Measurements from ENCODE around the gene DAZAP1.

The DAZAP1 gene

DNA sequence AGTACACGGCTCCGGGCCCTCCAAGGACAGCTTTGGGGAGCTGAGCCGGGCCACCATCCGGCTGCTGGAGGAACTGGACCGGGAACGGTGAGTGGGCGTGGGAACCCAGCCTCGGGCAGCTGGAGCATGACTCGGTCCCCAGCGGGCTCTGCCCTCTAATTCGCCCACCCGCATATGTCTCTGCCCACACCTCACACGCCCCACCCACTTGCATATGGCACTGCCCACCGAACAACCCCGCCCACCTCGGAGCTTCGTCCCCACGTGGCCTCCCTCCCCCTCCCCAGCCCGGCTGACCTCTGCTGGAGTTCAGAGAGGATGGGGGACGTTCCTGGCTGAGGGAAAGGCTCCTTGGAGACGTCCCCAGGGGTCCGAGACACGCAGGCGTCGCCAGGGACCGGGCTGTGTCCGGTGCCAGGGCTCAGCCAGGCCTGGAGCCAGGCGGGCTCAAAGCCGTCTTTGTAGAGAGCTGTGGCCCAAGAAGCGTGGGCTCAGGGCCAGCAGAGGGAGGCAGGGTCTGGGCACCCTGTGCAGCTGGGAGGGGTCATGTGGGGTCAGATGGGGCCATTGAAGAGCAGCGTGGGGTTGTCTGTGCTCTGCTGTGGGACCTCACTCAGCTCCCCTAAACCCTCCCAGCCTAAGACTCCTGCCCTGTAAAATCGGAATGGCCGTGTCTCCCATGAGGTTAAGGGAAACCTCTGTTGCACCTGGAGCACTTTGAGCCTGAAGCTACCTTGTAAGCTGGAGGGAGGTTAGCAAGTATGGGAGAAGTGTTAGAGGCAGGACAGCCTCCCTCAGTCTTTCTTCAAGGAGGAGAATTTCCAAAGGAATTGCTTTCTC is 46.4 kb downstream of the DAZAP1 start:
- Mint-ChIP-seq H3K27me3 (ENCODE audit: low read depth) (peaks cover 59% of the 10 kb centered on the region), H3K4me1 (ENCODE audit: low read depth) (peaks cover 9% of the 10 kb centered on the region), H3K4me3 (no peak overlapping the region), H3K9me3 (no peaks in the 10 kb centered on the region), H3K27ac (no peak overlapping the region), H3K36me3 (ENCODE audit: low read depth) (no peaks in the 10 kb centered on the region)

DNA sequence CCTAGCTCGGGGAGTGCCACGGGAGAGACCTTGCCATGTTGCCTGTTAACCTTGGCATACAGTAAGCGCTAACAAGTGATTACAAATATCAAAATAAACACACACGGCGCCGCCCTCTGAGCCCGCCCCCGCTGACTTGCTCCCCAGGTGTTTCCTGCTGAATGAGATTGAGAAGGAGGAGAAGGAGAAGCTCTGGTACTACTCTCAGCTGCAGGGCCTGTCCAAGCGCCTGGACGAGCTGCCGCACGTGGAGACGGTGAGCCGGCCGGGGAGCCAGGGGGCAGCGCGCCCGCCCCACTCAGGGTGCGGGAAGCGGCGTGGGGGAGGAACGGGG is 47.6 kb downstream of the DAZAP1 start:
- H3K9me3 Mint-ChIP-seq, result no peaks in the 10 kb centered on the region

GRCh38 chr19:1455336-1456120 is 48.1 kb downstream of the DAZAP1 start:
- Mint-ChIP-seq H3K27ac (no peak overlapping the region), H3K27me3 (ENCODE audit: low read depth) (peaks cover 54% of the 10 kb centered on the region), H3K4me1 (ENCODE audit: low read depth) (peaks cover 7% of the 10 kb centered on the region), H3K36me3 (ENCODE audit: low read depth) (no peaks in the 10 kb centered on the region), H3K4me3 (peak overlapping the region; percentile 25), H3K9me3 (no peaks in the 10 kb centered on the region)

More for the DNA sequence above, 47.6 kb downstream of the DAZAP1 start:
- Mint-ChIP-seq H3K36me3 (ENCODE audit: low read depth) (no peaks in the 10 kb centered on the region), H3K27ac (no peak overlapping the region), H3K4me3 (no peak overlapping the region), H3K4me1 (ENCODE audit: low read depth) (peaks cover 7% of the 10 kb centered on the region), H3K27me3 (ENCODE audit: low read depth) (peaks cover 58% of the 10 kb centered on the region)

DNA sequence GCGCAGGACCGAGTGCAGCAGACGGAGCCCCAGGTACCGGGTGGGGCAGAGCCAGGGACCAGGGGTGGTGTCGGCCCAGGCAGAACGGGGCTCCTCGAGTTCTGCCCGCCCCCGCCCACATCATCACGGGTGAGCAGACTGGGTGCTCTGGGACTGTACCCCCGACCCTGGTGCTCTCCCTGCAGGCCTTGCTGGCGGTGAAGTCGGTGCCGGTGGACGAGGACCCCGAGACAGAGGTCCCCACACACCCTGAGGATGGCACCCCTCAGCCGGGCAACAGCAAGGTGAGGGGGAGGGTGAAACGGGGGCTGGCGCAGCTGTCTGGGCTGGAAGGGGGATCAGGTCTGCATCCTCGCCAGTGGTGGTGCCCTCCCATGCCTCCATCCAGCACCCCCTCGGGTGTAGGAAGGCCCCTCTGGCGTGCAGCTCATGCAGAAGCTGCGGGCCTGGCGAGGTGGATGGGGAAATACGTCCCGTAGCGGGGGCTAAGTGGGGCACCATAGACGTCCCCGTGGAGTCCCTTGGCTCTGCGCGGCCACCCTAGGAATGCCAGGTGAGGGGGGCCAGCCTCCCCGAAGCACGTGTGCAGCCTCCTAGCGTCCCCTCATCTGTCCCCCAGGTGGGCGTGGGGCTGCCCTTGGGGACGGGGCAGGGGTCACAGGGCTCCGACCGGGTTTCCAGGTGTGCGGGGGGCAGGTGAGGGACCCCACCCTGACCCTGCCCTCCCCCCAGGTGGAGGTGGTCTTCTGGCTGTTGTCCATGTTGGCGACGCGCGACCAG is 48.9 kb downstream of the DAZAP1 start:
- no peak overlapping the region for H3K4me3 Mint-ChIP-seq
- no peaks in the 10 kb centered on the region for H3K36me3 Mint-ChIP-seq (ENCODE audit: low read depth)
- no peaks in the 10 kb centered on the region for H3K9me3 Mint-ChIP-seq
- H3K27me3 Mint-ChIP-seq (ENCODE audit: low read depth), result peaks cover 46% of the 10 kb centered on the region
- no peak overlapping the region for H3K27ac Mint-ChIP-seq
- H3K4me1 Mint-ChIP-seq (ENCODE audit: low read depth), result peaks cover 7% of the 10 kb centered on the region

DNA sequence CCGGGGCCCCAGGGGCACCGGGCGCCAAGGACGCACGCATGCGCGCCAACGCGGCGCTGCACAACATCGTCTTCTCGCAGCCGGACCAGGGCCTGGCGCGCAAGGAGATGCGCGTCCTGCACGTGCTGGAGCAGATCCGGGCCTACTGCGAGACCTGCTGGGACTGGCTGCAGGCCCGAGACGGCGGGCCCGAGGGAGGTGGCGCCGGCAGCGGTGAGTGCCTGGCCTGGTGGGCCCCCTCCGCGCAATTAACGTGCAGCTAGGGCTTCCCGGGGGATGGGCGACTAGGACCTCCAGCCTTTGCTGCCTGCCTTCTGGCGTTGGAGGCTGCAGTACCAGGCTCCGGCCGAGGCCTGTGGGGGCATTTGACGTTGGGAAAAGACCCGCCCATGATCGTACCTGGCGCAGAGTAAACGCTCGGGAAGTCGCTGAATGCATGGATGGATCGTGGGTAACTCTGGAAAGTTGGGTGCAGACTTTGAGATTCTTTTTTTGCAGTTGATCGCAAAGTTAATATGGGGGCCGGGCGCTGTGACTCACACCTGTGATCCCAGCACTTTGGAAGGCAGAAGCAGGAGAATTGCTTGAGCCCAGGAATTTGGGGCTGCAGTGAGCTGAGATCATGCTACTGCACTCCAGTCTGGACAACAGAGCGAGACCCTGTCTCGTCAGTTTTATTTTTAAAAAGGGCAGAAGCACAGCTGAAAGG is 49.8 kb downstream of the DAZAP1 start:
- H3K27me3 Mint-ChIP-seq (ENCODE audit: low read depth), result peaks cover 43% of the 10 kb centered on the region
- peaks cover 7% of the 10 kb centered on the region for H3K4me1 Mint-ChIP-seq (ENCODE audit: low read depth)
- H3K36me3 Mint-ChIP-seq (ENCODE audit: low read depth), result no peaks in the 10 kb centered on the region
- no peaks in the 10 kb centered on the region for H3K9me3 Mint-ChIP-seq
- H3K4me3 Mint-ChIP-seq, result no peak overlapping the region
- H3K27ac Mint-ChIP-seq, result no peak overlapping the region

DNA sequence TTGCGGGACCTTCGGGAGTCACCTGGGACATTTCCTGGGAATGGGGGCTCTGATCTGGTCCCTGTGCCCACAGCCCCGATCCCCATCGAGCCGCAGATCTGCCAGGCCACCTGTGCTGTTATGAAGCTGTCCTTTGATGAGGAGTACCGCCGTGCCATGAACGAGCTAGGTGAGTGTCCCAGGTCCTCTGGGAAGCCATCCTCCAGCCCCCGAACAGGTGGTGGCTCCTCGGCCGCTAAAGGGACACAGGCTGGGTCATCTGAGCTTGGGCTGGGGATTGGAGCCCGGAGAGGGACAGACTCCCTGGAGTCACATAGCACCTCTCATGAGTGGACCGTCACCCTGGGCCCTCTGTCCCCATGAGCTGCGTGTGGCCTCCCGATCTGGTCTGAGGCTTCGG is 50.5 kb downstream of the DAZAP1 start:
- no peaks in the 10 kb centered on the region for H3K9me3 Mint-ChIP-seq
- H3K36me3 Mint-ChIP-seq (ENCODE audit: low read depth), result no peaks in the 10 kb centered on the region
- H3K27ac Mint-ChIP-seq, result no peak overlapping the region
- no peak overlapping the region for H3K4me3 Mint-ChIP-seq
- peaks cover 7% of the 10 kb centered on the region for H3K4me1 Mint-ChIP-seq (ENCODE audit: low read depth)
- H3K27me3 Mint-ChIP-seq (ENCODE audit: low read depth), result peaks cover 41% of the 10 kb centered on the region

DNA sequence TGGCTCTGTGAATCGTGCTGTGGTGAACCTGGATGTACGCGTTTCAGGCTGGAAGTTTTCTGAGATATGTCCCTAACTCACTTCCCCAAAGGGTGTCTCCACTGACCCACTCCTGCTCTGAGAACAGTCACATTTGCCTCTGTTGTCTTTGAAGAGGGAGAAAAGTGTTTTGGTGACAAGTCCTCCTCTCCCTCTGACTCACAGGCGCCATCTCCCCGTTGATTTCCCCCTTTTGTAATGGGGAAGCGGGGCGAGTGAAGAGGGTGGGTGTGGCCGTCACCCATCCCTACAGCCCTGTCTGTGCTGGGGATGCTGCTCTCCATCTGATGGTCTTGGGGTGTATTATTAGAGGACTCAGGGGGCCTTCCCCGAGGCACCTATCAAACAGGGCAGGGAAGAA is 52.1 kb downstream of the DAZAP1 start:
- H3K36me3 Mint-ChIP-seq (ENCODE audit: low read depth), result no peaks in the 10 kb centered on the region
- H3K27me3 Mint-ChIP-seq (ENCODE audit: low read depth), result peaks cover 31% of the 10 kb centered on the region
- no peaks in the 10 kb centered on the region for H3K9me3 Mint-ChIP-seq
- peaks cover 7% of the 10 kb centered on the region for H3K4me1 Mint-ChIP-seq (ENCODE audit: low read depth)
- H3K27ac Mint-ChIP-seq, result no peak overlapping the region
- H3K4me3 Mint-ChIP-seq, result no peak overlapping the region

DNA sequence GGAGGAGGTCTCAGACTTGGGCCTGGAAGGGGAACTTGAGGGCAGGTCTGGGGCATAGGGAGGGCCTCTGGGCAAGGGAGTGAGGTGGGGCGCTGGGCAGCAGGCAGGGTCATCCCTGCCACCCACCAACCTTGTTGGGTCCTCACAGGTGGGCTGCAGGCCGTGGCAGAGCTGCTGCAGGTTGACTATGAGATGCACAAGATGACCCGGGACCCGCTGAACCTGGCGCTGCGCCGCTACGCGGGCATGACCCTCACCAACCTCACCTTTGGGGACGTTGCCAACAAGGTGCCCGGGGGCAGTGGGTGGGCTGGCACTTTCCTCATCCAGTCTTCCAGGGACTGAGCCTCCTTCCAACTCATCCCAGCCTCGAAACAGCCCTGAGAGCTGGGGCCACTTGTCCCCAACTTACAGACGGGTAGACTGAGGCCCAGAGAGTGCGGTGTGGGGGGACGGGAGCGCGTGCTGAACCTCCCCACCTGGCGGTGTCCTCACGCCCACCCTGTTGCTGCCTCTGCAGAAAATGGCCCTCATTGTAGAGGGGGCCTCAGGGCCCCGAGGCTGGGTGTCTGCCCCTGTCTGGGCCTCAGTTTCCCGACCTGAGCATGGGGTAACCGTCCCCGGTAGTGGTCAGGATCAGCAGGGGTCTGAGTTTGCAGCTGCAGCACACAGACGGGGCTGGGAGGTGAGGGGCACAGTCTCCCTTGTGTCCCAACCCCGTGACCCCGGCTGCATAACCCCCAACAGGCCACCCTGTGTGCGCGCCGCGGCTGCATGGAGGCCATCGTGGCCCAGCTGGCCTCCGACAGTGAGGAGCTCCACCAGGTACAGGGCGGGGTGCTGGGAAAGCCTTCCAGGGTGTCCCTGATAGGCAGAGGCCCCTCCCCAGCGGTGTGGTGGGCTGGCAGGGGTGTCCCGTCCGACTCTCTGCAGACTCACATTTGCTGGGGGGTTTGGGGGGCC is 52.9 kb downstream of the DAZAP1 start:
- Mint-ChIP-seq H3K4me3 (no peak overlapping the region), H3K27ac (no peak overlapping the region), H3K36me3 (ENCODE audit: low read depth) (no peaks in the 10 kb centered on the region), H3K27me3 (ENCODE audit: low read depth) (peaks cover 24% of the 10 kb centered on the region), H3K4me1 (ENCODE audit: low read depth) (peaks cover 4% of the 10 kb centered on the region), H3K9me3 (no peaks in the 10 kb centered on the region)

GRCh38 chr19:1461862-1462261 is 54.5 kb downstream of the DAZAP1 start:
- no peaks in the 10 kb centered on the region for H3K36me3 Mint-ChIP-seq (ENCODE audit: low read depth)
- H3K4me1 Mint-ChIP-seq (ENCODE audit: low read depth), result no peaks in the 10 kb centered on the region
- H3K27ac Mint-ChIP-seq, result no peak overlapping the region
- no peaks in the 10 kb centered on the region for H3K9me3 Mint-ChIP-seq
- no peak overlapping the region for H3K4me3 Mint-ChIP-seq
- H3K27me3 Mint-ChIP-seq (ENCODE audit: low read depth), result peaks cover 18% of the 10 kb centered on the region

DNA sequence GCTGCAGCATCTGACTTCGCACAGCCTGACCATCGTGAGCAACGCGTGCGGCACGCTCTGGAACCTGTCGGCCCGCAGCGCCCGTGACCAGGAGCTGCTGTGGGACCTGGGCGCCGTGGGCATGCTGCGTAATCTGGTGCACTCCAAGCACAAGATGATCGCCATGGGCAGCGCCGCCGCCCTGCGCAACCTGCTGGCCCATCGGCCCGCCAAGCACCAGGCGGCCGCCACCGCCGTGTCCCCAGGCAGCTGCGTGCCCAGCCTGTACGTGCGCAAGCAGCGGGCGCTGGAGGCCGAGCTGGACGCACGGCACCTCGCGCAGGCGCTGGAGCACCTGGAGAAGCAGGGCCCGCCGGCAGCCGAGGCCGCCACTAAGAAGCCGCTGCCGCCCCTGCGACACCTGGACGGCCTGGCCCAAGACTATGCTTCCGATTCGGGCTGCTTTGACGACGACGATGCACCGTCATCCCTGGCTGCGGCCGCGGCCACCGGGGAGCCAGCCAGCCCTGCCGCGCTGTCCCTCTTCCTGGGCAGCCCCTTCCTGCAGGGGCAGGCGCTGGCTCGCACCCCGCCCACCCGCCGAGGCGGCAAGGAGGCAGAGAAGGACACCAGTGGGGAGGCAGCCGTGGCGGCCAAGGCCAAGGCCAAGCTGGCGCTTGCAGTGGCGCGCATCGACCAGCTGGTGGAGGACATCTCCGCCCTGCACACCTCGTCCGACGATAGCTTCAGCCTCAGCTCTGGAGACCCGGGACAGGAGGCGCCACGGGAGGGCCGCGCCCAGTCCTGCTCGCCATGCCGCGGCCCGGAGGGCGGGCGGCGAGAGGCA is 58.0 kb downstream of the DAZAP1 start:
- Mint-ChIP-seq H3K27ac (no peak overlapping the region), H3K36me3 (ENCODE audit: low read depth) (no peaks in the 10 kb centered on the region), H3K27me3 (ENCODE audit: low read depth) (no peaks in the 10 kb centered on the region), H3K4me1 (ENCODE audit: low read depth) (no peaks in the 10 kb centered on the region), H3K9me3 (no peaks in the 10 kb centered on the region), H3K4me3 (no peak overlapping the region)

DNA sequence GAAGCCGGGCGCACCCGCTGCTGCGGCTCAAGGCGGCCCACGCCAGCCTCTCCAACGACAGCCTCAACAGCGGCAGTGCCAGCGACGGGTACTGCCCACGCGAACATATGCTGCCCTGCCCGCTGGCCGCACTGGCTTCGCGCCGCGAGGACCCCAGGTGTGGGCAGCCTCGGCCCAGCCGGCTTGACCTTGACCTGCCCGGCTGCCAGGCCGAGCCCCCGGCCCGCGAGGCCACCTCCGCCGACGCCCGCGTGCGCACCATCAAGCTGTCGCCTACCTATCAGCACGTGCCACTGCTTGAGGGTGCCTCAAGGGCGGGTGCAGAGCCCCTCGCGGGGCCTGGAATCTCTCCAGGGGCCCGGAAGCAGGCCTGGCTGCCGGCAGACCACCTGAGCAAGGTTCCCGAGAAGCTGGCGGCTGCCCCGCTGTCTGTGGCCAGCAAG is 58.7 kb downstream of the DAZAP1 start:
- Mint-ChIP-seq H3K36me3 (ENCODE audit: low read depth) (no peaks in the 10 kb centered on the region), H3K9me3 (no peaks in the 10 kb centered on the region), H3K27ac (no peak overlapping the region), H3K27me3 (ENCODE audit: low read depth) (peaks cover under 1% of the 10 kb centered on the region), H3K4me3 (no peak overlapping the region), H3K4me1 (ENCODE audit: low read depth) (no peaks in the 10 kb centered on the region)

DNA sequence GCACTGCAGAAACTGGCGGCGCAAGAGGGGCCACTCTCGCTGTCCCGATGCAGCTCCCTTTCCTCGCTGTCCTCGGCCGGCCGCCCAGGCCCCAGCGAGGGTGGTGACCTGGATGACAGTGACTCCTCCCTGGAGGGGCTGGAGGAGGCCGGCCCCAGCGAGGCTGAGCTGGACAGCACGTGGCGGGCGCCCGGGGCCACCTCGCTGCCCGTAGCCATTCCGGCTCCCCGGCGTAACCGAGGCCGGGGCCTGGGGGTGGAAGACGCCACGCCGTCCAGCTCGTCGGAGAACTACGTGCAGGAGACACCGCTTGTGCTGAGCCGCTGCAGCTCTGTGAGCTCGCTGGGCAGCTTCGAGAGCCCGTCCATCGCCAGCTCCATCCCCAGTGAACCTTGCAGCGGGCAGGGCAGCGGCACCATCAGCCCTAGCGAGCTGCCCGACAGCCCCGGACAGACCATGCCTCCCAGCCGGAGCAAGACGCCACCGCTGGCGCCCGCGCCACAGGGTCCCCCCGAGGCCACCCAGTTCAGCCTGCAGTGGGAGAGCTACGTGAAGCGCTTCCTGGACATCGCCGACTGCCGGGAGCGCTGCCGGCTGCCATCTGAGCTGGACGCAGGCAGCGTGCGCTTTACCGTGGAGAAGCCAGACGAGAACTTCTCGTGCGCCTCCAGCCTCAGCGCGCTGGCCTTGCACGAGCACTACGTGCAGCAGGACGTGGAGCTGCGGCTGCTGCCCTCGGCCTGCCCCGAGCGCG is 59.3 kb downstream of the DAZAP1 start:
- Mint-ChIP-seq H3K27me3 (ENCODE audit: low read depth) (peaks cover 4% of the 10 kb centered on the region), H3K27ac (no peak overlapping the region), H3K4me3 (no peak overlapping the region), H3K9me3 (no peaks in the 10 kb centered on the region), H3K4me1 (ENCODE audit: low read depth) (peaks cover 2% of the 10 kb centered on the region), H3K36me3 (ENCODE audit: low read depth) (no peaks in the 10 kb centered on the region)

Data from T-helper 1 cell treated with Interleukin-12 subunit alpha and Interleukin-12 subunit beta and Interleukin-4 antibody, amounts not matched to agents 30 μg/mL and 1 μg/mL, for 36 hours (primary cell).